Thoracic aorta (tissue), 2 donors: ENCODE results near the gene UBE2U. TPM values are rescaled to one million over a fixed set of nuclear protein-coding genes. Genes with fewer than 3 reads are reported as not detected.

Source experiments
- ATAC-seq: fragments of 150-250 bp; one replicate; pipeline ENCODE4 v1.8.0; 2017; ENCODE audit warnings: low read depth; ENCODE audit not compliant: insufficient number of reproducible peaks, low FRiP score
- DNase-seq: peaks from one replicate; pipeline ENCODE4 v3.0.0-alpha.2; 2020; ENCODE audit warnings: low spot score
- H3K27ac ChIP-seq, 2 donors: fragments of 200-600 bp; sonication (generic); 1 replicate in 1 of 2; 2 replicates in 1 of 2; pipeline ENCODE4 v1.5.1; 2016; ENCODE audit warnings: mild to moderate bottlenecking in 2 of 2, moderate library complexity in 2 of 2
- H3K27me3 ChIP-seq: fragments of 200-600 bp; sonication (generic); replicated peaks from 2 replicates; pipeline ENCODE4 v1.6.0; 2016; ENCODE audit warnings: mild to moderate bottlenecking; ENCODE audit not compliant: insufficient read depth
- H3K36me3 ChIP-seq: fragments of 200-600 bp; sonication (generic); one replicate; pipeline ENCODE4 v1.5.1; 2016
- H3K4me1 ChIP-seq, 2 donors: fragments of 200-600 bp; sonication (generic); 1 replicate in 1 of 2; 2 replicates in 1 of 2; pipeline versions ENCODE4 v1.5.1 to v1.6.0; 2016; ENCODE audit warnings: low read depth in 2 of 2, mild to moderate bottlenecking in 1 of 2; ENCODE audit not compliant: control insufficient read depth in 1 of 2
- H3K4me3 ChIP-seq: fragments of 200-600 bp; sonication (generic); 2 replicates; pipeline ENCODE4 v1.5.1; 2016; ENCODE audit warnings: mild to moderate bottlenecking
- H3K9me3 ChIP-seq: fragments of 200-600 bp; sonication (generic); 2 replicates; pipeline ENCODE4 v1.5.1; 2016
- total RNA-seq, 2 donors: library from RNA; depleted of rRNA; stranded (reverse); fragments of >200 nt; gene quantifications; one replicate each; pipeline versions ENCODE4 v1.1.0 to v1.2.3, GENCODE V29; 2016
- TF ChIP-seq, protein P1 (sequence below): fragments of 200-600 bp; sonication (generic); IDR thresholded peaks from one replicate; pipeline ENCODE4 v1.5.1; 2019; ENCODE audit warnings: antibody characterized with exemption

UBE2U gene
- total RNA-seq, 2 donors from 2014 or later = not detected

GRCh38 chr1:64266991-64267390 lies 63.6 kb downstream of the UBE2U start:
- TF ChIP-seq, protein P1, sequence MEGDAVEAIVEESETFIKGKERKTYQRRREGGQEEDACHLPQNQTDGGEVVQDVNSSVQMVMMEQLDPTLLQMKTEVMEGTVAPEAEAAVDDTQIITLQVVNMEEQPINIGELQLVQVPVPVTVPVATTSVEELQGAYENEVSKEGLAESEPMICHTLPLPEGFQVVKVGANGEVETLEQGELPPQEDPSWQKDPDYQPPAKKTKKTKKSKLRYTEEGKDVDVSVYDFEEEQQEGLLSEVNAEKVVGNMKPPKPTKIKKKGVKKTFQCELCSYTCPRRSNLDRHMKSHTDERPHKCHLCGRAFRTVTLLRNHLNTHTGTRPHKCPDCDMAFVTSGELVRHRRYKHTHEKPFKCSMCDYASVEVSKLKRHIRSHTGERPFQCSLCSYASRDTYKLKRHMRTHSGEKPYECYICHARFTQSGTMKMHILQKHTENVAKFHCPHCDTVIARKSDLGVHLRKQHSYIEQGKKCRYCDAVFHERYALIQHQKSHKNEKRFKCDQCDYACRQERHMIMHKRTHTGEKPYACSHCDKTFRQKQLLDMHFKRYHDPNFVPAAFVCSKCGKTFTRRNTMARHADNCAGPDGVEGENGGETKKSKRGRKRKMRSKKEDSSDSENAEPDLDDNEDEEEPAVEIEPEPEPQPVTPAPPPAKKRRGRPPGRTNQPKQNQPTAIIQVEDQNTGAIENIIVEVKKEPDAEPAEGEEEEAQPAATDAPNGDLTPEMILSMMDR = no peak
- no peak for ATAC-seq
- H3K9me3 ChIP-seq = no peaks in the 10 kb centered on the region
- no peaks in the 10 kb centered on the region for H3K4me1 ChIP-seq
- no peak overlapping the region for H3K4me3 ChIP-seq
- H3K27ac ChIP-seq = no peak overlapping the region
- no peak for DNase-seq
- H3K27me3 ChIP-seq = no peaks in the 10 kb centered on the region
- no peaks in the 10 kb centered on the region for H3K36me3 ChIP-seq

- Histone ChIP-seq H3K4me1 (no peaks in the 10 kb centered on the region), H3K27ac (no peak overlapping the region), H3K27me3 (no peaks in the 10 kb centered on the region), H3K4me3 (no peak overlapping the region), H3K36me3 (no peaks in the 10 kb centered on the region), H3K9me3 (no peaks in the 10 kb centered on the region)
- no peak for ATAC-seq
- TF ChIP-seq, protein P1 = peak; percentile 73
- DNase-seq = no peak
Measured at GRCh38 chr1:64268653-64269557, 65.5 kb downstream of the UBE2U start.

DNA sequence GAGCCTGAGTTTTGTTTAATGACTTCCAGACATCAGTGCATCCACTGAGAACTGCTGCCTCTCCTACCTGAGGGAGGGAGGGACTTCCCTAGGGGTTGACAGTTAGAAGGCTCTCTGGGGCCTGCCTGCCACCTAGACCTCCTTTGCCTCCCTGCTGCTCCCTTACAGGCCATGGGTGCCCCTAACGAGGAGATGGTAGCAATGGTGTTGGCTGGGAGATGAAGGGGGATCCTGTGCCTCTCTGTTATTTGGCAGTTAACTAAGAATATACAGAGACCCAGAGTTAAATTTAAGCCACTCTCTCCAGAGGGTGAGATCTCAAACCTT lies 66.1 kb downstream of the UBE2U start:
- Histone ChIP-seq H3K27ac (no peak overlapping the region), H3K9me3 (no peaks in the 10 kb centered on the region), H3K27me3 (no peaks in the 10 kb centered on the region), H3K4me1 (no peaks in the 10 kb centered on the region), H3K4me3 (no peak overlapping the region), H3K36me3 (no peaks in the 10 kb centered on the region)
- TF ChIP-seq, protein P1 = no peak
- DNase-seq (no peak), ATAC-seq (no peak)

DNA sequence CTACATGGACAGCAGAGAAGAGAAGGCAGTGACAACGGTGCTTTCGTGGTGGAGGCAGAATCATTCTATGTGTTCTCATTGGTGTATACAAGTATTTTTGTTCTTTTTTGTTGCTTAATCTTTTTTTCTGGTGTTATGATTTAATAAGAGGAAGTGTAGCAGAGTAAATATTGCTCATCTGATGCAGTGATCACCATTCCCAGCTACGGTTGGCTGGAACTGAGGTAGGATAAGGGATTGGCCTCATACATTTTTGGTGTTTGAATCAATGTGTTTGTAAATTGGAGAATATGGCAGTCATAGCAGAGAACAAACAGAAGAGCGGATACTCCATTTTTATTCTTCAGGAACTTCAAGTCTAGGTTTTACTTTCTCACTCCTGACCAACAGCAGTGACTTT lies 76.6 kb downstream of the UBE2U start:
- no peaks in the 10 kb centered on the region for H3K9me3 ChIP-seq
- TF ChIP-seq, protein P1 = no peak

DNA sequence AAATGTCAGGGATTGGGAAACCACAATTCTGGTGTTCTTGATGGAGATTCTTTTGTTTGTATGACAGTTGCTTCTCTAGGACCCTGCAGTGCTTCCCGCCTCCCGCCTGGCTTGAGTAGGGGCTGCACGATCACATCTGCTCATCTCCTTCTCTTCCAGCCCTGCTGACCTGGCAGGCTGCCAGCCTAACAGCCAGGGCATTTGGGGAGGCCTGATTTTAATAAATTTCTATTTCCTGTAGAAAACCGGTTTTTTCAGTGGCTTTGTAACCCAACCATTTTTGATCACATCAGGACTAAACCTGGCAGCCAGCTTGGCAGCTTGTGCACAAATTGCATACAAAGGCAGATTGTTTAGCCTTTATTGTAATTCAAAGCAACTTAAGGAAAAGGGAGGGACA lies 78.9 kb downstream of the UBE2U start:
- Histone ChIP-seq H3K4me3 (no peak overlapping the region), H3K36me3 (no peaks in the 10 kb centered on the region), H3K4me1 (no peaks in the 10 kb centered on the region), H3K9me3 (no peaks in the 10 kb centered on the region), H3K27me3 (no peaks in the 10 kb centered on the region), H3K27ac (no peak overlapping the region)
- TF ChIP-seq, protein P1 = no peak
- DNase-seq = no peak
- ATAC-seq = no peak

More for the DNA sequence above, 76.6 kb downstream of the UBE2U start:
- Histone ChIP-seq H3K4me3 (no peak overlapping the region), H3K4me1 (no peaks in the 10 kb centered on the region), H3K27ac (no peak overlapping the region), H3K36me3 (no peaks in the 10 kb centered on the region), H3K27me3 (no peaks in the 10 kb centered on the region)
- ATAC-seq (no peak), DNase-seq (no peak)
